Mesothelial cell of epicardium (in vitro differentiated cells): Measurements from ENCODE around the gene BIVM. TPM values are rescaled to one million over a fixed set of nuclear protein-coding genes. Genes with fewer than 3 reads are reported as not detected.
A peak's percentile ranks its signal among the peaks of the same experiment; 100 is the strongest.

Experiments used
- DNase-seq, 2 experiments: peaks; one replicate each; pipeline ENCODE4 v3.0.0; 2021; ENCODE audit warnings: low spot score in 2 of 2; ENCODE audit not compliant: unreplicated experiment in 2 of 2
- H3K27ac Mint-ChIP-seq: 2 replicates; pipeline ENCODE4 v1.8.0; 2021; ENCODE audit warnings: mixed read lengths
- H3K27me3 Mint-ChIP-seq: 2 replicates; pipeline ENCODE4 v1.8.0; 2021; ENCODE audit warnings: low read depth, mixed read lengths
- H3K36me3 Mint-ChIP-seq: 2 replicates; pipeline ENCODE4 v1.8.0; 2021; ENCODE audit warnings: mixed read lengths
- H3K4me1 Mint-ChIP-seq: 2 replicates; pipeline ENCODE4 v1.8.0; 2021; ENCODE audit warnings: mixed read lengths
- H3K4me3 Mint-ChIP-seq: 2 replicates; pipeline ENCODE4 v1.8.0; 2021; ENCODE audit warnings: mild to moderate bottlenecking, moderate library complexity, mixed read lengths
- H3K9me3 Mint-ChIP-seq: 2 replicates; pipeline ENCODE4 v1.8.0; 2021; ENCODE audit warnings: mixed read lengths
- CTCF ChIP-seq: fragments of 200-600 bp; sonication (generic); IDR thresholded peaks from one replicate; pipeline ENCODE4 v1.5.0; 2021; ENCODE audit warnings: antibody characterized with exemption; ENCODE audit not compliant: unreplicated experiment
- total RNA-seq: library from RNA; stranded (reverse); gene quantifications from 3 replicates; pipeline ENCODE4 v1.2.1, GENCODE V29; 2021

Gene BIVM
- total RNA-seq, 1 donor from 2014 or later: 36.7 TPM

GRCh38 chr13:102845630-102846260 lies 46.8 kb downstream of the BIVM start, which contains the start of gene ERCC5:
ERCC5 (plus strand) TSS chr13:102846032; CDS start chr13:102846267, 235 bp downstream.
- Mint-ChIP-seq H3K27ac (peak within 1 kb of the TSS; percentile 97), H3K27me3 (no peaks in the 10 kb centered on the region), H3K36me3 (no peaks in the 10 kb centered on the region), H3K4me1 (peaks cover 17% of the 10 kb centered on the region), H3K4me3 (peak within 1 kb of the TSS; percentile 96), H3K9me3 (no peaks in the 10 kb centered on the region)
- no peak for TF ChIP-seq CTCF
- DNase-seq: peak; percentile 76 to 92

- H3K9me3 Mint-ChIP-seq: no peaks in the 10 kb centered on the region
- H3K4me1 Mint-ChIP-seq: peaks cover 17% of the 10 kb centered on the region
- H3K4me3 Mint-ChIP-seq: peak overlapping the region; percentile 96
- peak in 1 of 2 experiments; percentile 21 for DNase-seq
- H3K36me3 Mint-ChIP-seq: no peaks in the 10 kb centered on the region
- no peaks in the 10 kb centered on the region for H3K27me3 Mint-ChIP-seq
- H3K27ac Mint-ChIP-seq: peak overlapping the region; percentile 97
- no peak for TF ChIP-seq CTCF
Observed at GRCh38 chr13:102846261-102847015, 47.5 kb downstream of the BIVM start.

GRCh38 chr13:102847272-102848234 lies 48.6 kb downstream of the BIVM start:
- no peak for DNase-seq

GRCh38 chr13:102848956-102849355 lies 50.0 kb downstream of the BIVM start:
- no peak for TF ChIP-seq CTCF
- DNase-seq: no peak
- Mint-ChIP-seq H3K27ac (no peak overlapping the region), H3K27me3 (no peaks in the 10 kb centered on the region), H3K4me3 (no peak overlapping the region), H3K4me1 (peaks cover 17% of the 10 kb centered on the region), H3K36me3 (peaks cover 5% of the 10 kb centered on the region), H3K9me3 (no peaks in the 10 kb centered on the region)

More at GRCh38 chr13:102847272-102848234, 48.6 kb downstream of the BIVM start:
- H3K4me3 Mint-ChIP-seq: peak overlapping the region; percentile 96
- H3K27ac Mint-ChIP-seq: peak overlapping the region; percentile 93
- peaks cover 17% of the 10 kb centered on the region for H3K4me1 Mint-ChIP-seq
- no peaks in the 10 kb centered on the region for H3K36me3 Mint-ChIP-seq
- H3K27me3 Mint-ChIP-seq: no peaks in the 10 kb centered on the region
- peak; percentile 65 for TF ChIP-seq CTCF
- no peaks in the 10 kb centered on the region for H3K9me3 Mint-ChIP-seq

GRCh38 chr13:102852556-102852955 lies 53.6 kb downstream of the BIVM start:
- Mint-ChIP-seq H3K36me3 (peaks cover 25% of the 10 kb centered on the region), H3K27me3 (no peaks in the 10 kb centered on the region), H3K4me1 (peaks cover 4% of the 10 kb centered on the region), H3K27ac (no peak overlapping the region), H3K9me3 (no peaks in the 10 kb centered on the region), H3K4me3 (no peak overlapping the region)
- no peak for DNase-seq
- TF ChIP-seq CTCF: no peak
